Mesendoderm (in vitro differentiated cells): ENCODE measurements around the gene PARD3B.

Experiments used
- DNase-seq: peaks from one replicate; pipeline ENCODE4 v3.0.0; 2013
- H2AK5ac ChIP-seq: 2 replicates; pipeline ENCODE4 v1.6.1; 2013; ENCODE audit warnings: low read length, inconsistent platforms
- H2BK120ac ChIP-seq: 2 replicates; pipeline ENCODE4 v1.6.1; 2013; ENCODE audit warnings: low read depth, mild to moderate bottlenecking, low read length, moderate library complexity, mixed read lengths
- H2BK15ac ChIP-seq: replicated peaks from 2 replicates; pipeline ENCODE4 v1.6.1; 2013; ENCODE audit warnings: low read depth, mild to moderate bottlenecking, moderate library complexity
- H2BK5ac ChIP-seq: 2 replicates; pipeline ENCODE4 v1.6.1; 2013; ENCODE audit warnings: low read length, inconsistent platforms
- H3K18ac ChIP-seq: 2 replicates; pipeline ENCODE4 v1.6.1; 2013; ENCODE audit warnings: mild to moderate bottlenecking, low read length, mixed read lengths
- H3K23ac ChIP-seq: one replicate; pipeline ENCODE4 v1.6.1; 2013; ENCODE audit warnings: low read length
- H3K27ac ChIP-seq: 2 replicates; pipeline ENCODE4 v1.5.1; 2013; ENCODE audit warnings: low read depth, mild to moderate bottlenecking, inconsistent platforms, low read length, moderate library complexity
- H3K27me3 ChIP-seq: 2 replicates; pipeline ENCODE4 v1.6.1; 2013; ENCODE audit warnings: low read length, control low read depth, mild to moderate bottlenecking, inconsistent platforms; ENCODE audit not compliant: insufficient read depth, poor library complexity
- H3K36me3 ChIP-seq: 2 replicates; pipeline ENCODE4 v1.6.1; 2013; ENCODE audit warnings: low read length, inconsistent platforms; ENCODE audit not compliant: control insufficient read depth, insufficient read depth
- H3K4ac ChIP-seq: one replicate; pipeline ENCODE4 v1.6.1; 2013; ENCODE audit warnings: low read depth, mild to moderate bottlenecking, low read length, moderate library complexity
- H3K4me1 ChIP-seq: 2 replicates; pipeline ENCODE4 v1.6.1; 2013; ENCODE audit warnings: low read depth, low read length, inconsistent platforms; ENCODE audit not compliant: control insufficient read depth
- H3K4me2 ChIP-seq: 2 replicates; pipeline ENCODE4 v1.6.1; 2013; ENCODE audit warnings: low read length
- H3K4me3 ChIP-seq: 2 replicates; pipeline ENCODE4 v1.5.1; 2013; ENCODE audit warnings: mild to moderate bottlenecking, low read length
- H3K56ac ChIP-seq: one replicate; pipeline ENCODE4 v1.6.1; 2013; ENCODE audit warnings: low read length
- H3K79me1 ChIP-seq: 2 replicates; pipeline ENCODE4 v1.6.1; 2013; ENCODE audit warnings: low read length, inconsistent platforms
- H3K79me2 ChIP-seq: 2 replicates; pipeline ENCODE4 v1.6.1; 2013; ENCODE audit warnings: mild to moderate bottlenecking, low read length; ENCODE audit not compliant: control insufficient read depth, insufficient read depth
- H3K9ac ChIP-seq: 2 replicates; pipeline ENCODE4 v1.6.1; 2013; ENCODE audit warnings: low read length, inconsistent platforms
- H4K5ac ChIP-seq: one replicate; pipeline ENCODE4 v1.6.1; 2013; ENCODE audit warnings: low read length
- H4K8ac ChIP-seq: one replicate; pipeline ENCODE4 v1.6.1; 2013; ENCODE audit warnings: low read depth, mild to moderate bottlenecking, control low read depth, low read length, moderate library complexity
- WGBS: extraction: QIAGEN DNeasy Blood & Tissue Kit; methylation state at CpG from one replicate; pipeline ENCODE4 v1.1.7; 2013; ENCODE audit warnings: low lambda C conversion rate, missing lambda C conversion rate; ENCODE audit not compliant: insufficient coverage; ENCODE audit errors: extremely low coverage; 5-methylcytosine and 5-hydroxymethylcytosine counted together

Gene PARD3B

GRCh38 chr2:205655779-205656456, 1110.6 kb downstream of the PARD3B start:
- no peak for DNase-seq
- no peaks in the 10 kb centered on the region for H3K79me2 ChIP-seq

GRCh38 chr2:205656461-205656860, 1111.2 kb downstream of the PARD3B start:
- no peak overlapping the region for H2BK15ac ChIP-seq
- H3K18ac ChIP-seq: no peak overlapping the region
- no peak overlapping the region for H3K9ac ChIP-seq
- no peaks in the 10 kb centered on the region for H3K79me1 ChIP-seq
- H3K4ac ChIP-seq: no peak overlapping the region
- no CpG with 5 or more reads among the region's 7 CpGs for WGBS
- H2BK120ac ChIP-seq: no peak overlapping the region
- H3K36me3 ChIP-seq: no peaks in the 10 kb centered on the region
- no peaks in the 10 kb centered on the region for H3K4me1 ChIP-seq
- no peaks in the 10 kb centered on the region for H3K79me2 ChIP-seq
- no peak overlapping the region for H3K4me3 ChIP-seq
- no peak overlapping the region for H3K27ac ChIP-seq
- no peak overlapping the region for H4K8ac ChIP-seq
- H4K5ac ChIP-seq: no peak overlapping the region
- DNase-seq: no peak
- no peak overlapping the region for H3K56ac ChIP-seq
- no peak overlapping the region for H3K4me2 ChIP-seq
- no peak overlapping the region for H2AK5ac ChIP-seq
- H3K23ac ChIP-seq: no peak overlapping the region
- H2BK5ac ChIP-seq: no peak overlapping the region
- H3K27me3 ChIP-seq: no peaks in the 10 kb centered on the region

More at GRCh38 chr2:205655779-205656456, 1110.6 kb downstream of the PARD3B start:
- H2BK120ac ChIP-seq: no peak overlapping the region
- no peak overlapping the region for H4K5ac ChIP-seq
- no peak overlapping the region for H3K23ac ChIP-seq
- H3K27me3 ChIP-seq: no peaks in the 10 kb centered on the region
- no peaks in the 10 kb centered on the region for H3K79me1 ChIP-seq
- no peak overlapping the region for H2AK5ac ChIP-seq
- no peak overlapping the region for H2BK15ac ChIP-seq
- H2BK5ac ChIP-seq: no peak overlapping the region
- no peak overlapping the region for H3K4me3 ChIP-seq
- H3K4me1 ChIP-seq: no peaks in the 10 kb centered on the region
- no peaks in the 10 kb centered on the region for H3K36me3 ChIP-seq
- no peak overlapping the region for H3K56ac ChIP-seq
- no peak overlapping the region for H3K4me2 ChIP-seq
- no peak overlapping the region for H3K18ac ChIP-seq
- WGBS: no CpG with 5 or more reads among the region's 6 CpGs
- no peak overlapping the region for H4K8ac ChIP-seq
- no peak overlapping the region for H3K9ac ChIP-seq
- no peak overlapping the region for H3K27ac ChIP-seq
- H3K4ac ChIP-seq: no peak overlapping the region

- Histone ChIP-seq H3K36me3 (no peaks in the 10 kb centered on the region), H2BK5ac (no peak overlapping the region), H2BK120ac (no peak overlapping the region), H2AK5ac (no peak overlapping the region), H3K79me1 (no peaks in the 10 kb centered on the region), H3K18ac (no peak overlapping the region), H2BK15ac (no peak overlapping the region), H4K5ac (no peak overlapping the region), H3K56ac (no peak overlapping the region), H3K27me3 (no peaks in the 10 kb centered on the region), H3K4me1 (no peaks in the 10 kb centered on the region), H3K4me2 (no peak overlapping the region), H3K27ac (no peak overlapping the region), H3K79me2 (no peaks in the 10 kb centered on the region), H3K4ac (no peak overlapping the region), H3K9ac (no peak overlapping the region), H3K23ac (no peak overlapping the region), H3K4me3 (no peak overlapping the region), H4K8ac (no peak overlapping the region)
- no CpG with 5 or more reads among the region's 4 CpGs for WGBS
- no peak for DNase-seq
Measured at GRCh38 chr2:205656941-205657340, 1111.7 kb downstream of the PARD3B start.

DNA sequence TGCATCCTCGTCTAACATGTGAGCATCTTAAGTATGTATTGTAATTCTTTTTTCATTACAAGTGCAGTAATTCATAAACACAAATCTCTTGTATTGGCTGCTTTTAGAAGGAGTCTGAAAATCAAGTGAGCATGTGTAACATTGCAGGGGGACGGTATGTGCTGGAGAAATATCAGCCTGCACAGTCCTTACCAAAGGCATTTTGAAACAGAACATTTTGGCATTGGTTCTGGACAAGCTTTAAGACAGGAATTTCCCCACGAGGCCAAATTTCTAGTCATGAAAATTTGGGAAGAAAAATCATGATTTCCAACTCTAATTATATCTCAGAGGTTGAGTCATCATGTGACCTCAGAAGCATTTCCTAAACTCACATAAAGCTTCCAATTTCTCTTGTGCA, 1112.3 kb downstream of the PARD3B start:
- Histone ChIP-seq H3K23ac (no peak overlapping the region), H4K5ac (no peak overlapping the region), H2BK5ac (no peak overlapping the region), H3K56ac (no peak overlapping the region), H3K27ac (no peak overlapping the region), H3K27me3 (no peaks in the 10 kb centered on the region), H3K4me3 (no peak overlapping the region), H2AK5ac (no peak overlapping the region), H3K4me2 (no peak overlapping the region), H3K4me1 (no peaks in the 10 kb centered on the region), H3K4ac (no peak overlapping the region), H3K36me3 (no peaks in the 10 kb centered on the region), H3K79me2 (no peaks in the 10 kb centered on the region), H3K9ac (no peak overlapping the region), H2BK15ac (no peak overlapping the region), H3K79me1 (no peaks in the 10 kb centered on the region), H3K18ac (no peak overlapping the region), H2BK120ac (no peak overlapping the region), H4K8ac (no peak overlapping the region)
- WGBS: no CpG with 5 or more reads among the region's 3 CpGs
- DNase-seq: no peak

GRCh38 chr2:205658068-205658467, 1112.8 kb downstream of the PARD3B start:
- WGBS: no CpG with 5 or more reads among the region's 2 CpGs
- no peaks in the 10 kb centered on the region for H3K27me3 ChIP-seq
- H3K4me1 ChIP-seq: no peaks in the 10 kb centered on the region
- H3K4ac ChIP-seq: no peak overlapping the region
- no peak overlapping the region for H3K23ac ChIP-seq
- no peak overlapping the region for H3K27ac ChIP-seq
- no peak overlapping the region for H3K56ac ChIP-seq
- no peaks in the 10 kb centered on the region for H3K36me3 ChIP-seq
- H4K8ac ChIP-seq: no peak overlapping the region
- H4K5ac ChIP-seq: no peak overlapping the region
- no peak overlapping the region for H2AK5ac ChIP-seq
- H3K79me1 ChIP-seq: no peaks in the 10 kb centered on the region
- no peak overlapping the region for H3K4me2 ChIP-seq
- no peak overlapping the region for H2BK5ac ChIP-seq
- no peak overlapping the region for H2BK120ac ChIP-seq
- no peak overlapping the region for H3K4me3 ChIP-seq
- DNase-seq: no peak
- H3K18ac ChIP-seq: no peak overlapping the region
- no peak overlapping the region for H3K9ac ChIP-seq
- H3K79me2 ChIP-seq: no peaks in the 10 kb centered on the region
- no peak overlapping the region for H2BK15ac ChIP-seq

- Histone ChIP-seq H3K56ac (no peak overlapping the region), H3K4me2 (no peak overlapping the region), H3K79me2 (no peaks in the 10 kb centered on the region), H3K4me3 (no peak overlapping the region), H3K79me1 (no peaks in the 10 kb centered on the region), H2BK120ac (no peak overlapping the region), H3K4me1 (no peaks in the 10 kb centered on the region), H3K4ac (no peak overlapping the region), H3K27me3 (no peaks in the 10 kb centered on the region), H3K23ac (no peak overlapping the region), H3K9ac (no peak overlapping the region), H4K8ac (no peak overlapping the region), H3K27ac (no peak overlapping the region), H2BK5ac (no peak overlapping the region), H3K36me3 (no peaks in the 10 kb centered on the region), H4K5ac (no peak overlapping the region), H3K18ac (no peak overlapping the region), H2BK15ac (no peak overlapping the region), H2AK5ac (no peak overlapping the region)
- DNase-seq: no peak
- WGBS: no CpG with 5 or more reads among the region's 2 CpGs
Measured at GRCh38 chr2:205658572-205658971, 1113.3 kb downstream of the PARD3B start.
